GM12878 (cell line): ENCODE results near the gene ASIP. TPM values are rescaled to one million over a fixed set of nuclear protein-coding genes. Genes with fewer than 3 reads are reported as not detected.

Experiments used
- ATAC-seq: fragments of 200-7000 bp; cut with Tn5 transposase; 3 replicates; pipeline ENCODE4 v1.9.1; 2020; ENCODE audit warnings: mild to moderate bottlenecking, moderate library complexity
- BruUV-seq: library from RNA; stranded (reverse); fragments of 400-500 nt; replicated peaks from 2 replicates; lab custom pipeline; 2021; lab: Mats Ljungman, UMichigan
- CTCF ChIA-PET: fragments of 300-600 bp; sonication (Branson Sonifier 250); formaldehyde crosslinking; extraction: SDS; loops from one replicate; lab custom pipeline; 2021; ENCODE audit warnings: inconsistent platforms; lab: Yijun Ruan, JAX
- POLR2A ChIA-PET: fragments of 350-600 bp; formaldehyde crosslinking; extraction: SDS; loops from one replicate; lab custom pipeline; 2021; ENCODE audit warnings: inconsistent platforms; lab: Charles Lee
- RAD21 ChIA-PET: fragments of 300-600 bp; sonication (Branson Sonifier 250); formaldehyde crosslinking; loops from one replicate; lab custom pipeline; 2023; ENCODE audit warnings: antibody characterized with exemption; ENCODE audit not compliant: unreplicated experiment; lab: Charles Lee
- SMC1A ChIA-PET: fragments of 300-600 bp; sonication (Branson Sonifier 250); formaldehyde crosslinking; loops from one replicate; lab custom pipeline; 2023; ENCODE audit not compliant: unreplicated experiment, uncharacterized antibody; lab: Charles Lee
- DNase-seq: peaks from one replicate; pipeline ENCODE4 v3.0.0-alpha.2; 2011; ENCODE audit warnings: low read depth, low spot score
- FAIRE-seq: peaks from 3 replicates; lab custom pipeline; 2011; peaks lifted over from hg19 to GRCh38; lab: Jason Lieb, UNC
- H2AFZ ChIP-seq: 2 replicates; pipeline ENCODE4 v1.6.0; 2011; ENCODE audit warnings: low read depth, low read length, control low read depth; ENCODE audit not compliant: control insufficient read depth
- H3K27ac ChIP-seq: 2 replicates; pipeline ENCODE4 v1.5.1; 2011; ENCODE audit warnings: control low read depth; ENCODE audit not compliant: control insufficient read depth, insufficient read depth
- H3K27me3 ChIP-seq, 2 experiments: replicated peaks in 1 of 2; 2 replicates each; pipeline versions ENCODE4 v1.6.0 to v1.6.1; 2011; ENCODE audit warnings: low read length in 1 of 2; ENCODE audit not compliant: control insufficient read depth in 2 of 2, insufficient read depth in 2 of 2
- H3K36me3 ChIP-seq, 2 experiments: 2 replicates each; pipeline ENCODE4 v1.5.1; 2011; ENCODE audit warnings: low read length in 1 of 2; ENCODE audit not compliant: control insufficient read depth in 2 of 2, insufficient read depth in 2 of 2
- H3K4me1 ChIP-seq: 2 replicates; pipeline ENCODE4 v1.6.1; 2011; ENCODE audit warnings: mild to moderate bottlenecking, low read length, moderate library complexity, mixed read lengths; ENCODE audit not compliant: control insufficient read depth, insufficient read depth
- H3K4me2 ChIP-seq: 2 replicates; pipeline ENCODE4 v1.6.0; 2011; ENCODE audit warnings: control low read depth; ENCODE audit not compliant: control insufficient read depth, insufficient read depth
- H3K4me3 ChIP-seq: fragments of 200-600 bp; sonication (generic); 2 replicates; pipeline ENCODE4 v1.5.1; 2016
- H3K79me2 ChIP-seq: 2 replicates; pipeline ENCODE4 v1.6.0; 2011; ENCODE audit warnings: low read length; ENCODE audit not compliant: control insufficient read depth, insufficient read depth
- H3K9ac ChIP-seq: 2 replicates; pipeline ENCODE4 v1.8.0; 2011; ENCODE audit warnings: low read length, control low read depth, mixed read lengths; ENCODE audit not compliant: control insufficient read depth, insufficient read depth
- H3K9me3 ChIP-seq: replicated peaks from 3 replicates; pipeline ENCODE4 v1.5.1; 2011; ENCODE audit warnings: mild to moderate bottlenecking, low read length; ENCODE audit not compliant: control insufficient read depth, insufficient read depth
- H4K20me1 ChIP-seq: 2 replicates; pipeline ENCODE4 v1.6.0; 2011; ENCODE audit not compliant: control insufficient read depth, insufficient read depth
- BMI1 ChIP-seq: fragments of 450-650 bp; IDR thresholded peaks from 2 replicates; pipeline ENCODE4 v1.6.1; 2016; ENCODE audit warnings: mild to moderate bottlenecking, moderate library complexity, borderline replicate concordance
- NFXL1 ChIP-seq: fragments of 450-650 bp; IDR thresholded peaks from 2 replicates; pipeline ENCODE4 v1.6.1; 2017; ENCODE audit warnings: antibody characterized with exemption, mild to moderate bottlenecking, borderline replicate concordance
- RB1 ChIP-seq: fragments of 450-650 bp; formaldehyde crosslinking; IDR thresholded peaks from 2 replicates; pipeline ENCODE4 v1.6.1; 2017; ENCODE audit warnings: mild to moderate bottlenecking, borderline replicate concordance
- RBBP5 ChIP-seq: fragments of 200-600 bp; sonication (generic); conservative IDR thresholded peaks from 2 replicates; pipeline ENCODE4 v1.6.1; 2016
- SIN3A ChIP-seq: IDR thresholded peaks from 2 replicates; pipeline ENCODE4 v1.6.1; 2012; ENCODE audit warnings: low read depth, low read length, improper control_type of control experiment
- SMAD1 ChIP-seq: fragments of 450-650 bp; IDR thresholded peaks from 2 replicates; pipeline ENCODE4 v1.6.1; 2018; ENCODE audit warnings: mild to moderate bottlenecking, low read depth; ENCODE audit not compliant: partially characterized antibody
- SMAD5 ChIP-seq: IDR thresholded peaks from 2 replicates; pipeline ENCODE4 v1.6.1; 2016; ENCODE audit warnings: antibody characterized with exemption, low read depth
- WRNIP1 ChIP-seq: IDR thresholded peaks from 2 replicates; pipeline ENCODE4 v1.6.1; 2011; ENCODE audit warnings: low read depth, low read length, improper control_type of control experiment, borderline replicate concordance
- ZNF384 ChIP-seq: IDR thresholded peaks from 2 replicates; pipeline ENCODE4 v1.6.1; 2012; ENCODE audit warnings: low read depth, mild to moderate bottlenecking, low read length, improper control_type of control experiment, borderline replicate concordance
- WGBS: methylation state at CpG from one replicate; pipeline ENCODE4 v1.1.6; 2016; ENCODE audit warnings: low lambda C conversion rate; ENCODE audit not compliant: insufficient replicate concordance, insufficient coverage; ENCODE audit errors: missing lambda C conversion rate; 5-methylcytosine and 5-hydroxymethylcytosine counted together
- in situ Hi-C: fragments of 300-500 bp; cut with MboI; formaldehyde crosslinking; loops from 9 replicates; pipeline ENCODE4 v1.14.3; 2018; ENCODE audit warnings: mixed read lengths
- intact Hi-C: fragments of 100-400 bp; cut with micrococcal nuclease; formaldehyde crosslinking; loops from one replicate; pipeline ENCODE4 v1.14.2; 2022; ENCODE audit not compliant: unreplicated experiment
- polyA plus RNA-seq, 11 experiments: library from polyadenylated mRNA; depleted of rRNA in 4 of 11; unstranded in 6 of 11; stranded (reverse) in 5 of 11; fragments of >200 nt; fragmentation: Nextera tagmentation in 4 of 11; fragmentation: Illumina TruSeq in 1 of 11; extraction: Ambion mirVana in 4 of 11; extraction: Trizol in 1 of 11; gene quantifications; 1 replicate in 1 of 11; 2 replicates in 10 of 11; pipeline versions ENCODE4 v1.2.1 to v1.2.3, GENCODE V29; 2011 to 2016; ENCODE audit warnings: inconsistent platforms in 2 of 11, missing spikeins in 2 of 11, low read depth in 1 of 11
- total RNA-seq, 4 experiments: library from RNA; depleted of rRNA in 3 of 4; stranded (reverse); fragments of >200 nt in 3 of 4; fragmentation: Illumina TruSeq in 1 of 4; extraction: Trizol in 1 of 4; gene quantifications; 2 replicates each; pipeline versions ENCODE4 v1.2.1 to v1.2.3, GENCODE V29; 2013 to 2021
- TF ChIP-seq, protein P1 (sequence below): fragments of 450-650 bp; IDR thresholded peaks from 2 replicates; pipeline ENCODE4 v1.6.1; 2018; ENCODE audit warnings: borderline replicate concordance, mild to moderate bottlenecking; ENCODE audit not compliant: partially characterized antibody

Gene ASIP
- total and polyA plus RNA-seq, 10 of the 15 experiments (the other 5 are each of a cell fraction or from before 2014, with no cell fraction given) = 0.29 TPM; not detected in 9

DNA sequence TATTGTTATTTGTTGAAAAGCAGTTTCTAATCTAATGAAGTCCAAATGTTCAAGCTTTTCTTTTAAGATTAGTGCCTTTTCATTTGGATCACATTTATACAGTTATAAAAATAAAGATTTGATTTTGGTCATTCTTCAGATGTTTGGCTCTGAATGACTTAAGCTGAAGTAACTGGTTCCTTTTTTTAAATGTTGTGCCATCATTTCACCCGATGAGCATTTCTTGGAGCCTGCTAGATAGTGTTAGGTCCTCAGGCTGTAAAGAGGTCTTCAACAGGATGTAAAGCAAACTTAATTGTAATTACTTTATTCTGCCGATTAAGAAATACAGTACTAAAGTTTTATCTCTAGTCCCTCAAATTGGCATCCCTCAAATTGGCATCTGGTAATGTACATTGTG lies 41.2 kb upstream of the ASIP start:
- H3K36me3 ChIP-seq = no peaks in the 10 kb centered on the region
- H3K27ac ChIP-seq = no peak overlapping the region
- no peaks in the 10 kb centered on the region for H3K79me2 ChIP-seq
- no peak overlapping the region for H2AFZ ChIP-seq
- no peak for DNase-seq
- no peaks in the 10 kb centered on the region for H3K4me1 ChIP-seq
- H3K4me3 ChIP-seq = no peak overlapping the region
- in situ Hi-C loops (no loop called here), intact Hi-C loops (no loop called here)
- ChIA-PET RAD21 (no interaction called here), POLR2A (no interaction called here), CTCF (no interaction called here), SMC1A (no interaction called here)
- peaks cover 0 to 2% of the 10 kb centered on the region in 2 experiments; a peak in 1 of 4 replicates for H3K27me3 ChIP-seq
- no peaks in the 10 kb centered on the region for H3K9me3 ChIP-seq
- BruUV-seq = no TSS peak
- WGBS = 47% methylated on average over 2 of the region's 2 CpGs
- FAIRE-seq = no peak
- H3K4me2 ChIP-seq = no peak overlapping the region
- TF ChIP-seq RB1 (no peak), RBBP5 (no peak), ZNF384 (no peak), SMAD1 (no peak), BMI1 (no peak), NFXL1 (no peak), WRNIP1 (no peak), SIN3A (no peak), SMAD5 (no peak)
- TF ChIP-seq, protein P1, sequence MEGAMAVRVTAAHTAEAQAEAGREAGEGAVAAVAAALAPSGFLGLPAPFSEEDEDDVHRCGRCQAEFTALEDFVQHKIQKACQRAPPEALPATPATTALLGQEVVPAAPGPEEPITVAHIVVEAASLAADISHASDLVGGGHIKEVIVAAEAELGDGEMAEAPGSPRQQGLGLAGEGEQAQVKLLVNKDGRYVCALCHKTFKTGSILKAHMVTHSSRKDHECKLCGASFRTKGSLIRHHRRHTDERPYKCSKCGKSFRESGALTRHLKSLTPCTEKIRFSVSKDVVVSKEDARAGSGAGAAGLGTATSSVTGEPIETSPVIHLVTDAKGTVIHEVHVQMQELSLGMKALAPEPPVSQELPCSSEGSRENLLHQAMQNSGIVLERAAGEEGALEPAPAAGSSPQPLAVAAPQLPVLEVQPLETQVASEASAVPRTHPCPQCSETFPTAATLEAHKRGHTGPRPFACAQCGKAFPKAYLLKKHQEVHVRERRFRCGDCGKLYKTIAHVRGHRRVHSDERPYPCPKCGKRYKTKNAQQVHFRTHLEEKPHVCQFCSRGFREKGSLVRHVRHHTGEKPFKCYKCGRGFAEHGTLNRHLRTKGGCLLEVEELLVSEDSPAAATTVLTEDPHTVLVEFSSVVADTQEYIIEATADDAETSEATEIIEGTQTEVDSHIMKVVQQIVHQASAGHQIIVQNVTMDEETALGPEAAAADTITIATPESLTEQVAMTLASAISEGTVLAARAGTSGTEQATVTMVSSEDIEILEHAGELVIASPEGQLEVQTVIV = no peak
- no peaks in the 10 kb centered on the region for H4K20me1 ChIP-seq
- ATAC-seq = no peak
- H3K9ac ChIP-seq = no peak overlapping the region
